Measurements from ENCODE around the gene TMC5. TPM values are rescaled to one million over a fixed set of nuclear protein-coding genes. Genes with fewer than 3 reads are reported as not detected.
"Not testable (repeated sequence)": the region's sequence is repeated elsewhere in the genome, so short reads cannot be mapped to it uniquely, and the experiment has no call there.

The TMC5 gene
- total RNA-seq, 1 donor from 2014 or later: 68.7 TPM

DNA sequence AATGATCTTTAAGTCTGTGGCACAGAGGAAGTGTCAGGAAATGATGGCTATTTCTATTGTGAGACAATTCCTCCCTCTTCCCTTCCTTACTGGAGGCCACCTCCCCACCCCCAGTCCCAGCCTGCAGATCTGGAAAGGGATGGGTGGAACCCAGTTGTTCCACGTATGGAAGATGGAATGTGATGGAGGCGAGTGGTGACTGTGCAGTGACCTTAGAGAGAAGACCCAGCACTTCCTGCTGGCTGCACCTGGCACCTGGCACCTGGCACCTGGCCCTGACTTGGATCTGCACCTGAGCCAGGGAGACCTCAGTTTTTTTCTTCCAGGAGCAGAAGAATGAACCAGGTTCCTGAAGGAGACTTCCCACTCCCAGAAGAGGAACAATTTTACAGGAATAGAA lies 33.0 kb upstream of the TMC5 start:
- DNase-seq (peak; percentile 83), ATAC-seq (peak; percentile 74)
- H3K4me3 ChIP-seq: no peak overlapping the region
- no peaks in the 10 kb centered on the region for H3K9me3 ChIP-seq
- peaks cover 11% of the 10 kb centered on the region for H3K4me1 ChIP-seq
- TF ChIP-seq, protein P1, sequence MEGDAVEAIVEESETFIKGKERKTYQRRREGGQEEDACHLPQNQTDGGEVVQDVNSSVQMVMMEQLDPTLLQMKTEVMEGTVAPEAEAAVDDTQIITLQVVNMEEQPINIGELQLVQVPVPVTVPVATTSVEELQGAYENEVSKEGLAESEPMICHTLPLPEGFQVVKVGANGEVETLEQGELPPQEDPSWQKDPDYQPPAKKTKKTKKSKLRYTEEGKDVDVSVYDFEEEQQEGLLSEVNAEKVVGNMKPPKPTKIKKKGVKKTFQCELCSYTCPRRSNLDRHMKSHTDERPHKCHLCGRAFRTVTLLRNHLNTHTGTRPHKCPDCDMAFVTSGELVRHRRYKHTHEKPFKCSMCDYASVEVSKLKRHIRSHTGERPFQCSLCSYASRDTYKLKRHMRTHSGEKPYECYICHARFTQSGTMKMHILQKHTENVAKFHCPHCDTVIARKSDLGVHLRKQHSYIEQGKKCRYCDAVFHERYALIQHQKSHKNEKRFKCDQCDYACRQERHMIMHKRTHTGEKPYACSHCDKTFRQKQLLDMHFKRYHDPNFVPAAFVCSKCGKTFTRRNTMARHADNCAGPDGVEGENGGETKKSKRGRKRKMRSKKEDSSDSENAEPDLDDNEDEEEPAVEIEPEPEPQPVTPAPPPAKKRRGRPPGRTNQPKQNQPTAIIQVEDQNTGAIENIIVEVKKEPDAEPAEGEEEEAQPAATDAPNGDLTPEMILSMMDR (IDR thresholded peaks at IDR 0.05): no peak
- H3K27ac ChIP-seq: peak overlapping the region; percentile 58
- no peaks in the 10 kb centered on the region for H3K36me3 ChIP-seq
- H3K27me3 ChIP-seq: no peaks in the 10 kb centered on the region
- intact Hi-C loops (cut with DNase I): no loop called here

DNA sequence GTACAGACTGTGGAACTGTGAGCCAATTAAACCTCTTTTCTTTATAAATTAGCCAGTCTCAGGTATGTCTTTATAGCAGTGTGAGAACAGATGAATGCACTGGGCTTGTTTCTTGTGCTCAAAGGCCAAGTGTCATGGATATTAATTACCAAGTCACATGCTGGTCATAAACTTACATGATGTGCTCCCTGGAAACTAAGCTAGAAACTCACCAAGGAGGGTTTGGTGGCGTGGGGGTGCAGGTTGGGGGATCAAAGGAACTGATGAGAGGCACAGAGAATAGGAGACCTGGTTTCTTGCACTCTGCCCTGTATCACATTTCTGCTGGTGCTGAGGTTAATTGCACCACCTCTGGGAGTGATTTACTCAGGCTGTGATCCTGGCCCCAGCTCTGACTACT lies 31.2 kb upstream of the TMC5 start:
- ATAC-seq: no peak
- DNase-seq: no peak
- intact Hi-C loops (cut with DNase I): no loop called here
- no peak overlapping the region for H3K27ac ChIP-seq
- H3K36me3 ChIP-seq: no peaks in the 10 kb centered on the region
- no peaks in the 10 kb centered on the region for H3K9me3 ChIP-seq
- no peak overlapping the region for H3K4me3 ChIP-seq
- H3K4me1 ChIP-seq: no peaks in the 10 kb centered on the region
- TF ChIP-seq, protein P1 (IDR thresholded peaks at IDR 0.05): no peak
- H3K27me3 ChIP-seq: no peaks in the 10 kb centered on the region

DNA sequence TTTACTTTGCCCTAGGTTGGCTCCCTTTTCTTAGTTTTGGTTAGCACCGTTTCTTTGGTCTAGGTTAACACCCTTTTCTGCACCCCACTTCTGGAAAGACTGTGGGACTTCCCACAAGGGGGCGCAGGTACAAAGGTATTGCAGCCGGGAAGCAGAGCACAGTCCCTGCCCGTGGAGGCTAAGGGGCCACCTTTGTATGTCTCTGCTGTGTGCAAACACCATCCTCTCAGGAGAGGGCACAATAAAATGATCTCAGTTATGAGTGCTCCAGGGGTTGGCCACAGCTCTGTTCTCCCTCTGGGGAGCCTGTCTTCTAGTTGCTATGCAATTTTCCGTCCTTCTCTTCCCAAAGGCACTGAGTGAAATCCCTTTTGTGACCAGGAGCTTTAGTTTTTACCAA lies 28.4 kb upstream of the TMC5 start:
- ATAC-seq (peak; percentile 92), DNase-seq (peak; percentile 85)
- Histone ChIP-seq H3K27me3 (peaks cover 5% of the 10 kb centered on the region), H3K36me3 (no peaks in the 10 kb centered on the region), H3K4me1 (no peaks in the 10 kb centered on the region), H3K4me3 (no peak overlapping the region), H3K27ac (peak overlapping the region; percentile 73), H3K9me3 (no peaks in the 10 kb centered on the region)
- TF ChIP-seq, protein P1 (IDR thresholded peaks at IDR 0.05): peak; percentile 58
- intact Hi-C loops (cut with DNase I): no loop called here

DNA sequence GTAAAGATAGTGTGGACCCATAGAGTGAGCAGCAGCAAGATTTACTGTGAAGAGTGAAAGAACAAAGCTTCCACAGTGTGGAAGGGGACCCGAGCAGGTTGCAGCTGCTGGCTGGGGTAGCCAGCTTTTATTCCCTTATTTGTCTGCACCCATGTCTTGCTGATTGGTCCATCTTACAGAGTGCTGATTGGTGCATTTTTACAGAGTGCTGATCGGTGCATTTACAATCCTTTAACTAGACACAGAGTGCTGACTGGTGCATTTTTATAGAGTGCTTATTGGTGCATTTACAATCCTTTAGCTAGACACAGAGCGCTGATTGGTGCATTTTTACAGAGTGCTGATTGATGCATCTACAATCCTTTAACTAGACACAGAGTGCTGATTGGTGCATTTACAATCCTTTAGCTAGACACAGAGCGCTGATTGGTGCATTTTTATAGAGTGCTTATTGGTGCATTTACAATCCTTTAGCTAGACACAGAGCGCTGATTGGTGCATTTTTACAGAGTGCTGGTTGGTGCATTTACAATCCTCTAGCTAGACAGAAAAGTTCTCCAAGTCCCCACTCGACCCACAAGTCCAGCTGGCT lies 26.4 kb upstream of the TMC5 start:
- H3K27ac ChIP-seq: peak overlapping the region; percentile 87
- DNase-seq; H3K9me3 ChIP-seq; H3K27me3 ChIP-seq; H3K4me1 ChIP-seq; H3K36me3 ChIP-seq; H3K4me3 ChIP-seq; intact Hi-C loops (cut with DNase I); ATAC-seq: not testable (repeated sequence)

DNA sequence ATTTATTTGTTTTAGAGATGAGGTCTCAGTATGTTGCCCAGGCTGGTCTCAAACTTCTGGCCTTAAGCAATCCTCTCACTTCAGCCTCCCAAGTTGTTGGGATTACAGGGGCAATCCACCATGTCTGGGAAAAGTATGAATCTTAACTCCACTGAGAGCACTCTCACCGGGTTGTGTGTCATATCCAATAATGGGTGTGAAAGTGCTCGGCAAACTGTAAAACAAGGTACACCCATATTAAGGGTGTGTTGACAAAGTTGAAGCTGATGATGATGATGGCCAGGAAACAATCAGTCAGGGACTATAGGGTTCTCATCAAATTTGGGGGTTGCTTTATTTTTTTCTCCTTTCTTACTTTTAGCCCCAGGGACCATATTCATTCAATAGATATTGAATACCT lies 25.3 kb upstream of the TMC5 start:
- DNase-seq: no peak
- intact Hi-C loops (cut with DNase I): no loop called here
- no peaks in the 10 kb centered on the region for H3K36me3 ChIP-seq
- no peaks in the 10 kb centered on the region for H3K9me3 ChIP-seq
- peak overlapping the region; percentile 40 for H3K4me3 ChIP-seq
- peak overlapping the region; percentile 87 for H3K27ac ChIP-seq
- no peak for ATAC-seq
- H3K27me3 ChIP-seq: peaks cover 5% of the 10 kb centered on the region
- peaks cover 8% of the 10 kb centered on the region for H3K4me1 ChIP-seq
- TF ChIP-seq, protein P1 (IDR thresholded peaks at IDR 0.05): no peak

DNA sequence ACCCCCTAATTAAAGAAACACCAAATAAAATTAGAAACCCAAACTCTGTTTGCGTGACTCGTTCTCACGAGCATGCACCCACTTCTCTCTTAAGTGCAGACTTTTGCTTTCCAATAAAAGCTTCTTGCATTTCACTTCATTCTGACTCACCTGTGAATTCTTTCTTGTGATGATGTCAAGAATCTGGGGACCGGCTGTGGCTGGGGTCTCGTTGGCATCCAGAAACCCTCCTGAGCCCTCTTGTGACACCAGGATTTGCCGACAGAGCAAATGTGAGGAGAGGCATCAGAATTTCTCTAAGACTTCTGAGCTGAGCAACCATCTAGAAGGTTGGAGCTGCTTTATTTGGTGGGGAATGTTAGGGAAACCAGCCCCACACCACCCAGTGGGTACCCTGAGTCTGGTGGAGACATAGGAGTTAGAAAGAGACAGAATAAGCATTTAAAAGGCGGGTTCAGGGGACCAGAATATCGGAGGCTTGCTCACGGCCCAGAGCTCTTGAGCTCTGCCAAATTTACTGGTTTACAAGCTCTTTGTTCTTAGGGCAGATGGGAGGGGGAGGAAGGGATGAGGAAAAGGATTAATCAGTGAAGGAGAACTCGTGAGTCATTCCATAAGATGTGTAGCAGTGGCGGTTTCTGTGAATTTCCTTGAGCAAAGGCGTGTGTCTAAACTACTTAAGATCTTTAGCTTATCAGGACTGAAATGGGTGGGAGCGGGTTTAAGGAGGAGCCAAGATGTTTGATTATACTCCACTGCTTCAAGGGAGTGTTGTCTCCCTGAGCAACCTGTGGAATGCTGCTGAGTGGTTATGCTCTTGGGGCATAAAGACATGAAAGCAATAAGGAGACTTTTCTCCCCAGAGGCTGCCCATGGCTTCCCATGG lies 24.2 kb upstream of the TMC5 start:
- peak overlapping the region; percentile 40 for H3K4me3 ChIP-seq
- H3K27me3 ChIP-seq: peaks cover 5% of the 10 kb centered on the region
- H3K36me3 ChIP-seq: no peaks in the 10 kb centered on the region
- intact Hi-C loops (cut with DNase I): no loop called here
- no peaks in the 10 kb centered on the region for H3K9me3 ChIP-seq
- DNase-seq (no peak), ATAC-seq (peak; percentile 24)
- H3K27ac ChIP-seq: peak overlapping the region; percentile 87
- H3K4me1 ChIP-seq: peaks cover 8% of the 10 kb centered on the region
- TF ChIP-seq, protein P1 (IDR thresholded peaks at IDR 0.05): no peak

DNA sequence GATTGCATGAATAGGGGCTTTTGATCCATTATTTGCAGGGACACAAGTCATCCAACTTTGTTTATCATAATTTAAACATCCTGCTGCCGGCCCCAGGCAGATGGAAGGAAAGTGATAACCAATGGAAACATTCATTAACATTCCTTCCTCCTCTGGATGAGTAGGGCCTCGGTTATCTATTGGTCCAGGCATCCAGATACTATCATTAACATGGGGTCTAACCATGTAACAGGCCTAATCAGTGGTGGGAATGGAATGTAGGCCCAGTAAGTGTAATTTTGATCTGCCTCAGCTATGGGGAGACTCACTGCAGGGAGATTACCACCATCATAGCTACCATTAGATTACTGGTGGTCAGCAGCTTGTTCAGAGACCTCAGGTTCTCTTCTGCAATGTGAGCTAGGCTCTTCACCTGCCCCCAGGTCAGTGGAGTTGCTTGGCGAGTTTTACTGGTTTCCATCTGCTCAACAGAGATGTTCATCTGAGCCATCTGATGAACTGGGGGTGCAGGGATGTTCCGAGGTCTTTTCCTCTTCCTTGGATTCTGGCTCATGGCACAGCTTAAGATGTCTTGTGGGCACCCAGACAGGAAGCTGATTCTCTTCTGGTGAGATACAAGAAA lies 21.9 kb upstream of the TMC5 start:
- H3K9me3 ChIP-seq; H3K4me1 ChIP-seq; DNase-seq; intact Hi-C loops (cut with DNase I); H3K4me3 ChIP-seq; H3K27me3 ChIP-seq; ATAC-seq; H3K36me3 ChIP-seq: not testable (repeated sequence)
- H3K27ac ChIP-seq: peak overlapping the region; percentile 72
